Dermis microvascular lymphatic vessel endothelial cell (primary cell): ENCODE results near the gene ABI3BP. TPM values are rescaled to one million over a fixed set of nuclear protein-coding genes. Genes with fewer than 3 reads are reported as not detected.

ENCODE experiments used
- DNase-seq, 2 donors: peaks; one replicate each; pipeline versions ENCODE4 v3.0.0 to v3.0.0-alpha.2; 2010; ENCODE audit warnings: low read depth in 2 of 2
- total RNA-seq: library from RNA; depleted of rRNA; stranded (reverse); fragments of >200 nt; gene quantifications from 2 replicates; pipeline ENCODE4 v1.2.1, GENCODE V29; 2014

Gene ABI3BP
- total RNA-seq, 1 donor from 2014 or later, result 6.4 TPM

DNA sequence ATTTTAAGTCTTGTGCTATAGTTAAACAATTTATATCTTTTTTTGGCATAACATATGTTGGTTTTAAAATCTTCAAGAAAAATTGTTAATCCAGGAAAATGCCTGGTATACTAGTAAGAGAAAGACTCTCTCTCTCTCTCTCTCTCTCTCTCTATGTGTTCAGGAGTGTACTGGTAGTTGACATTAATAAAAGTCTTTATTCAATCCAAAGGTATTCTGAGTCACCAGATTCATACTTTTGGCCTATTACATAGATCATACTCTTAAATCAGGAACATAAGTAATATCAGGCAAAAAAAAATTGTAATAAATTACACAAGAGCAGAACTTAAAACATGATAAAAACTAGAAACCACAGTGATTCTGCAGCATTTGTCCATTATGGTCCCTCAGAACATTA, 213.7 kb downstream of the ABI3BP start:
- DNase-seq, result no peak

- no peak for DNase-seq
Measured at GRCh38 chr3:100777271-100777670, 215.9 kb downstream of the ABI3BP start.

DNA sequence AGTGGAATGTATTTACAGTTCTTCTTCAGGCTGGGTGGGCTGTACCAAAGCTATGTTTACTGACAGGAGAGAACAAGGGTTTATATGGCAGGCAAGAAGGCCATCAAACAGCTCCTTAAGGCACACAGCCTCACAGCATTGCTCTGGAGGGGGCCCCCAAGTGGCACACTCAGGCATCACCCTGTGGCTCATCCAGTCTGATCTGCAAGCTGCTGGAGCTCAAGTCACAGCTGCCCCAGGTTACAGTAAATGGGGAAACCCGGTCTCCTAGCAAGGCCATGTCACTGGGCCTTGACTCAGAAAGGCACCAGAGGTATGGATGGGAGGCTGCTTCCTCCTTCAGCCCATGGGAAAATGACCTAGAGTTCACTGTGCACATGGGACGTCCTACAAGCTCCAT, 216.5 kb downstream of the ABI3BP start:
- DNase-seq, result no peak

DNA sequence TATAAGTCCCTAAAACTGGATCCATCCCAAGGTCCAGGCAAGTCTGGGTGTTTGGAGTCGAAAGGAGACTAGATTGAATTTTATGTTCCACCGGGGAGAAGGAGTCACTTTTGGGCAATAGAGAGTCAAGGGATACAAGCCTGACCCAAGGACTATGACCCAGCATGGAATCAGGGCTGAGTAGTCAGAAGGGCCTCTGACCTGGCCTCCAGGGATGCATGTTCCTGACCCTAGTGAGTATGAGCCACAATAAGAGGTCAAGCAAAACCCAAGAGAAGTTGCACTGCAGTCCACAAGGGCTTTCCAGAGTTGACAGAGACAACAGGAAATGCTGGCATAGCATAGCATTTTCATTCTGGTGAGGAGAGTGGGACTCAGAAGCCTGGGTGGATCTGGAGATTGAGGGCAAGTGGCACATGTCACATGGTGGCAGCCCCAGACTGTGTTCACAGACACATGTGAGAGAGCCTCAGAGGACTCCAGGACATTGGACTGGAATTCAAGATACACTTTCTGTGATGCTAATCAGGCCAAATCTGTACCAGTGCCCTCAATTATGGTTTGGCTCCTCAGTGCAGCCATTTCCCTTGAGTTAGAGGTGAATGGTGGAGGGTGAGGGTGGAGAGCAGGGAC, 217.0 kb downstream of the ABI3BP start:
- DNase-seq, result no peak

DNA sequence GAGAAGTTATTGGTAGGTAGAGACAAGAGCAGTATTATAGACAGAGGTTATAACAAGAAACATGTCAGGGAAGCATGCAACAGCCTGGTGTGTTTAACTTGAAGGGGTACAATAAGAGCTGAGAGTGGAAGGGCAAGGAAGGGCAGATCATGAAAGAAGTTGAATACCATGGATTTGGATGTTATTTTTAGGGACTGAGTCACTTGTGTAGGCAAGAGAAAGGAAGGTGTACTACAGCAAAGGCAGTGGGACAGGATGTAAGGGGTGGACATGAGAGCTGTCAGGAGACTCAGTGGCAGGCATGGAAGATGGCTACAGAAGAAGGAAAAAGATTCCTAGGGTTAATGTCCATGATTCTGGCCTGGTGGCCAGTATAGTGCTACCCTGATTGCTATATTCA, 217.6 kb downstream of the ABI3BP start:
- DNase-seq, result no peak

DNA sequence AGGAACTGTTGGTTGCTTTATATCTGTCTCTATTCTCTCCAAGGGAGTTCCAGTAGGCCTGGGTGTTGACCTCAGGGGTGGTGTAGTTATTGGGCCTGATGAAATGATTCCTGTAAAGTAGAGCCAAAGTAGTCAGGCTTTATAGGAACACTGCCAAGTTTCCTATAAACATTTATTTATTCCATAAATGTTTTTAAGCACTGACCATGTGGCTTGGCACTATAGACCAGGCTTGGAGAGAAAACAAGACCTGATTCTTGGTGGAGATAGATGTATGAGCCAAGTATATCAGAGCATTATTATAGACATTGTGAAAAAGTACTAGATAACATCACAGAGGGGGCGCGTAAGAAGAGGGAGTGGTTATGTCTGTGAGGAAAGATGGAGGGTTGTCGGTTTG, 218.0 kb downstream of the ABI3BP start:
- no peak for DNase-seq

DNA sequence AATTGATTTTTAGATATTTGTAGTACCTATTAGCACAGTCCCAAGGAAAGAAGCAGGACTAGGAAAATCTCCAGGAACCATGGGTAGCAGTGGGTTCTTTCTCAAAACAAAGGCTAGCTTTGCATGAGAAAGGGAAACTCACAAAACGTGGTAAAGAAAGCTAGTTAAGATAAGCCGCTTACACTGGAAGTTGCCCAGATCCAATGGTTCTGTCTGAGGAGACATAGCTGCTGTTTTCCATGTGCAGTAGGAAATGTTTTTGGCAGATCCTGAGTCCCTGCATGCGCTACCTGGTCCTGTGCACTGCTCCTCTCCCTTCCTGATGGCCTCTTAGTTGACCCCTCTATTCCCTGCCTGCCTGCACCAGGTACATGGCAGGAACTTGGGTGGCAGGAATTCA, 223.5 kb downstream of the ABI3BP start:
- no peak for DNase-seq

DNA sequence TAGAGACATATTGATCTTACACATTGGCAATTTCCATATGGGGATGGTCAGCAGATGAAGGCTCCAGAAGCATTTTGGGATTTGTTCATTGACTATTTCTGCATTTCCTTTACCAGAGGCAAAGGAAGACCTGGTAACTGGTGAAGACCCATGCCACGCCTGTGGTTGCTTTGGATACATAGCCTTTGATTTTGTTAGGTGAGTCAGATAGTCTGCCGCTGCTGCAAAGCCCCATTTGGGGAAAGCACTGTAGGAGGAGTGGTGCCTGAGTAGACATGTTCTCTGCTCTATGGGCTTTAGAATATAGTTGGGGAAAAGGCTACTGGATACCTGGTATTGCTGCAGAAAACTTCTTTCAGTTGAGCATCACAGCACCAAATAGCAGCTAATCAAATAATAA, 227.2 kb downstream of the ABI3BP start:
- no peak for DNase-seq

- DNase-seq, result no peak
Measured at GRCh38 chr3:100765437-100765975, 227.7 kb downstream of the ABI3BP start.

DNA sequence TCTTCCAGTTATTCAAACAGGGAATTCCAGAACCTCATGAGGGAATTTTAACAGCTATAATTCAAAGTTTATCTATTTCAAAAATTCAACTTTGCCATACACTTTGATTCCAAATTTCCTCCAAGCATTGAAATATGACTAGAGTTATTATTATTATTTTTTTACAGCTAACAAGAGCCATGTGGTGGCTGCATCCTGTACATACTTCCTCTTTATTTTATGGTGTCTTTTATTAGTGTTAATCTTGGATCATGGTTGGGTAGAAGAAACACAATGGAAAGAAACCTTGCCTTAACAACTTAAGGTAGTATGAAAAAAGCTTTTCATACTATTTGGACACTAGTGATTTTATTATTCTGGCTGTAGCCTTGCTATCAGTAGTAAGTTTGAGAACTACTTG, 231.3 kb downstream of the ABI3BP start:
- DNase-seq, result peak; percentile 14 to 71

- no peak for DNase-seq
Measured at GRCh38 chr3:100761211-100761942, 231.8 kb downstream of the ABI3BP start.

DNA sequence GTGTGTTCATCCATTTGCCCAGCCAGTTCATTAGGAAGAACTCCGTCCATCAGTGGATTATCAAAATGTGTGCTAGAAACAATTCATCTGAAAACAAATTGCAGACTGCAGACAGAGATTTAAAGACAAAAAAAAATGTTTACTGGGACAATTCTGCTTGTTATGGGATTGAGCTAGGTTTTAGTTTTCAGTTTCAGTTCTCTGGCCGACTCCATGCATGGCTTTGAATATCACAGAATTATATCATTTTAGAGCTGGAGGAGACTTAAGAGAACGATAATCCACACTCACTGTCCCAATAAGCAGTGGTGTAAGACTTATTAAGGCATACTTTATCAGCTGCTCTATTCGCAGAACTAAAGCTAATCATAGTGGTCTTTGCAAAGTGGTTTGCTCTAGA, 232.8 kb downstream of the ABI3BP start:
- DNase-seq, result no peak

- no peak for DNase-seq
Measured at GRCh38 chr3:100759950-100760349, 233.3 kb downstream of the ABI3BP start.

DNA sequence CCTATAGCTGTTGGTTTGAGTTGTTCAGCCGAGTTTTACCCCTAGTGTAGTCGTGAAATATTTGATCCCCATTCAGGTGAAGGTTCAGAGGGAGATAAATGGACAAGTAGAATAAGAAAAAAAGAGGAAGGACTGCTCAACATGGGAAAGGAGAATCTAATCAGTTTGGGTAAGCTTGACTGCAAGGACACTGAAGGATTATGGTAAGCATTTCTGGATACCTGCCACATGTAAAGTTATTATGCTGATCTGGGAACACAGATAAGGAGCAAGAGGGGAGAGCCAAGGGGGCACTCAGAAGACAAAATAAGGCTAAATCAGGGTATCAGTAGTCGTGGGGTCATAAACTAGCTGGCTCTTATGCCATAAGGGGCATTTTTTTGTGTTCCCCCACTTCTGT, 234.1 kb downstream of the ABI3BP start:
- DNase-seq, result no peak

DNA sequence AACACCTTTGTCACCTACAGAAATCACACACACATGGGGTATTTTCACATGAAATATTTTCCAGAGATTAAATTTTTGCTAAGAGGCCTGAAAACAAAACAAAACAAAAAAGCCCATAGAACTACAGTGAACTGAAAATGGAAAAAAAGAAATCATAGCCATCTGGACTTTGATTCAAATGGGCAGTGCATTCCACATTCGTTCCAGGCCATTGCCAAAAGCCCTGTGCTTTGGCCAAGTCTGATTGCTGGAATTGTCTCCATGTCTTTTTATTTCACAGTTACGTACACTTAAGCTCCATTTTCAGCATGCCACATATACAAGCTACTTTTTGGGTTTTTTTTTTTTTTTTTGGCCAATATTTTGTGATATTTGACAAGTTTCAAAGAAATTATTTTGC, 236.8 kb downstream of the ABI3BP start:
- peak in 1 of 2 donors; percentile 30 for DNase-seq

- no peak for DNase-seq
Measured at GRCh38 chr3:100754563-100755334, 238.5 kb downstream of the ABI3BP start.

GRCh38 chr3:100753846-100754245, 239.4 kb downstream of the ABI3BP start:
- DNase-seq, result no peak

- no peak for DNase-seq
Measured at GRCh38 chr3:100748967-100749366, 244.3 kb downstream of the ABI3BP start.

- no peak for DNase-seq
Measured at GRCh38 chr3:100748220-100748619, 245.0 kb downstream of the ABI3BP start.

- no peak for DNase-seq
Measured at GRCh38 chr3:100746092-100746491, 247.1 kb downstream of the ABI3BP start.

DNA sequence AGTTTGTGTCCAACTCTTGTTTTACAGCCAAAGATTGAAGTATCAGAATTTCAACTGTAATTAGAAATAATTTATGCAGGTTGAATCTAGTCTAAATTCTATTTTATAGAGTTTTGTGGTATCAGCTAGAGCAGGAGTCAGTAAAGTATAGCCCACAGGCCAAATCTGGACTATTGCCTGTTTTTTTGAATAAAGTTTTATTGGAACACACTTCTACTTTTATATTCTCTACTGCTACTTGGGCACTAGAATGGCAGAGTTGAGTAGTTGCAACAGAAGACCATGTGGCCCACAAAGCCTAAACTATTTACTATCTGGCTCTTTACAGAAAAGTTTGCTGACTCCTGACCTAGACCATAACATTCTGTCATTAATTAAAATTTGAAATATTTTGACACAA, 247.6 kb downstream of the ABI3BP start:
- no peak for DNase-seq

DNA sequence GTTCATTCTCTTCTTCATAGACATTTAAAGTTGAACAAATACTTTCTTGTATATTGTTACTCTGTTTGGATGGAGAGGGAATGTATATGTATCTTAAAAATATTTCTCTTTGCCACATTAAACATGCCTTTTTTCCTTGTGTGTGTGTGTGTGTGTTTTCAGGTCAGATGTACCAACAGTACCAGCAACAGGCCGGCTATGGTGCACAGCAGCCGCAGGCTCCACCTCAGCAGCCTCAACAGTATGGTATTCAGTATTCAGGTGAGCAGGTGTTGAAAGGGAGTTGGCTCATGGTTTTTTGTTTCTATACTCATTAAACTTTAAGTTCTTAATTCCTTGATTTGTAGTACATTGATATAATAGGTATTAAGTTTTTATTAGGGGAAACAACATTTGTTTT, 248.6 kb downstream of the ABI3BP start:
- no peak for DNase-seq
